Fibroblast of mammary gland (primary cell): Measurements from ENCODE around the gene SPIRE2.
"Not testable (repeated sequence)": the region's sequence is repeated elsewhere in the genome, so short reads cannot be mapped to it uniquely, and the experiment has no call there.

Source experiments
- DNase-seq: peaks from one replicate; pipeline ENCODE4 v3.0.0-alpha.2; 2010; ENCODE audit warnings: low read depth
- H3K4me3 ChIP-seq: 2 replicates; pipeline ENCODE4 v1.5.1; 2011; ENCODE audit warnings: low read depth, mild to moderate bottlenecking, low read length, moderate library complexity; ENCODE audit not compliant: control insufficient read depth
- CTCF ChIP-seq: conservative IDR thresholded peaks from 2 replicates; pipeline ENCODE4 v1.5.1; 2011; ENCODE audit warnings: low read depth, low read length, inconsistent platforms; ENCODE audit not compliant: control insufficient read depth, insufficient read depth

Gene SPIRE2

DNA sequence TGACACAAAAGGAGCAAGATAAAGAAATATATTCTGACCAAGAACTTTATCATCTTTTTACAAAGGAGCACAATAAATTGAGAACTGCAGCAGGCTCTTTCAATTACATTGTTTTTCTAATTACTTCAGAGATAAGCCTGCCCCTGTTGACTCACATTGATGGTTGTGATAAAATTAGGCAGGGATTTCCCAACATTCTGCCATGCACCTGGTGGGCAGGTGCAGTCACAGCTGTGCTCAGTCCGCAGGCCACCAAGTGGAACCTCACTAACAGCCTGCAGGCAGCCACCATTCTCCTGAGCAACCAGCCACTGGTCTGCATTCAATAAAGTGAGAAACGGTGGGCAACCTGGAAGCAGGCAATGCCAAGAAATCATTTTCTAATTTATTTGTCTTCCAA lies 17.0 kb upstream of the SPIRE2 start:
- DNase-seq = no peak
- no peak overlapping the region for H3K4me3 ChIP-seq
- TF ChIP-seq CTCF = no peak

GRCh38 chr16:89815639-89816348 lies 12.5 kb upstream of the SPIRE2 start:
- H3K4me3 ChIP-seq = peak overlapping the region; percentile 57
- TF ChIP-seq CTCF = no peak
- peak; percentile 8 for DNase-seq

GRCh38 chr16:89818851-89819403 lies 9.3 kb upstream of the SPIRE2 start:
- H3K4me3 ChIP-seq = not testable (repeated sequence)
- DNase-seq = peak; percentile 46

- H3K4me3 ChIP-seq, DNase-seq: not testable (repeated sequence)
These were observed 8.8 kb upstream of the SPIRE2 start for GRCh38 chr16:89819448-89819847.

DNA sequence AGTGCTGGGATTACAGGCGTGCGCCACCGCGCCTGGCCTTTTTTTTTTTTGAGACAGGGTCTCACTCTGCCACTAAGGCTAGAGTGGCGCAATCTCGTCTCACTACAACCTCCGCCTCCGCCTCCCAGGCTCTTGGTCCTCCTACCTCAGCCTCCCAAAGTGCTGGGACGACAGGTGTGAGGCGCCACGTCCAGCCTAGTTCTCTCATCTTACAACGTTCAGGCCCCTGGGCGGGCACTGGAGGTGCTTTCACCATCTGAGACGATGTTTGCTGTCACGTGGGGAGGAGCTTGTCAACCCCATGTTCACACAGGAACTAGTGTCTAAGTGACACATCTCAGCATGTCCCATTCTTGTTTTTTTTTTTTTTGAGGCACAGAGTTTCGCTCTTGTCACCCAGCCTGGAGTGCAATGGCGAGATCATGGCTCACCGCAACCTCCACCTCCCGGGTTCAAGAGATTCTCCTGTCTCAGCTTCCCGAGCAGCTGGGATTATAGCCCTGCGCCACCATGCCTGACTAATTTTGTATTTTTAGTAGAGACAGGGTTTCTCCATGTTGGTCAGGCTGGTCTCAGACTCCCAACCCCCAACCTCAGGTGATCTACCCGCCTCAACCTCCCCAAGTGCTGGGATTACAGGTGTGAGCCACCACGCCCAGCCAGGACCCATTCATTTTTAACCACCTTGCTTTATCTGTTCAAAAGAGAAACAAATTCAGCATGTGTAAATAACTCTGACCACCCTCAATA lies 6.7 kb upstream of the SPIRE2 start:
- no peak for TF ChIP-seq CTCF
- H3K4me3 ChIP-seq = no peak overlapping the region
- no peak for DNase-seq

DNA sequence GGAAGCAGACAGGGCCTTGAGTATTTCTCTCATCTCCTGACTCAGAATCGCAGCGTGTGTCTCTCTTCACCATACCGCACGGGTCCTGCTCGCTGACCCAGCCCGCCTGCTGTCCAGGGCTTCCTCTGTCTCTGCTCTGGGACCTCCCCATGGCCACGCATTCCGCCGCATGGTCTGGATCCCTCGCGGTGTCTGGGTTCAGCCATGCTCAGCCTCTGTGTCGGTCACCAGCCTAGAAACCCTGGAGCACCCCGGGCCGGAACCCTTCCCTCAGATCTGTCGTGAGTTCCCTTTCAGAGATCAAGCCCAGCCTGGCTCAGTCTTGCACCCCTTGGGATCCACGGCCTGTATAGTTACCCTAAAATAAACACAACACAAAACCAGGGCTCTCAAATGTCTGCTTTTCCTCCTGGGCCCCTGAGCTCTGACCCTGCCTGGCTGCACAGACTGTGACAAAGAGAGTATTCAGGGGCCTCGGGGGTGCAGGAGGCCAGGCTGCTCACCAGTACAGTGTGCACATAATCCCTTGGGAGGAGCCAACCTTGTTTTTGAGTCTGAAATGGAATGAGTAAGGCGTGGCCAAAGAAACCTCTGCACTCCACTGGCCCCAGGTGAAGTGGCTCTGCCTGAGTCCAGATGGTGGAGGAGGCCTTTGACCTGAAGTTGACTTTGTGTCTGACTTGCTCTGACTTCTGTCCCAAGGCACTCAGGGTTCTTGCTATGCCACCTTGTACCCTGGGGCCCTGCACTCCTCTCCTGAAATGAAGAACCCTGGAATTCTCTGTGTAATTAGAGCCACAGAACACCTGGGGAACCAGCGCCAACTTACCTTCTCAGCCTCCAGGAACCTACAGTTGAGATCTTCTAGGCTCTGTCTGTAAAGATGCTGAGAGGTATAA lies 5.8 kb upstream of the SPIRE2 start:
- no peak for TF ChIP-seq CTCF
- DNase-seq = no peak
- H3K4me3 ChIP-seq = no peak overlapping the region

- H3K4me3 ChIP-seq = no peak overlapping the region
- no peak for TF ChIP-seq CTCF
These were observed 5.0 kb upstream of the SPIRE2 start for GRCh38 chr16:89823087-89823823.

GRCh38 chr16:89823824-89824148 lies 4.5 kb upstream of the SPIRE2 start:
- not testable (repeated sequence) for DNase-seq

More at GRCh38 chr16:89823087-89823823, 5.0 kb upstream of the SPIRE2 start:
- DNase-seq = no peak

More at GRCh38 chr16:89823824-89824148, 4.5 kb upstream of the SPIRE2 start:
- not testable (repeated sequence) for H3K4me3 ChIP-seq
